ENCODE data around the gene SPON2.

SPON2 gene

GRCh38 chr4:1214101-1215095 is 42.0 kb upstream of the SPON2 start:
- Histone ChIP-seq H3K27me3 (ENCODE audit: control insufficient read depth in 5 of 5, insufficient read depth in 4 of 5, low read length in 5 of 5) (no peaks in the 10 kb centered on the region), H3K9me3 (ENCODE audit: control insufficient read depth in 5 of 5, low read length in 5 of 5) (no peaks in the 10 kb centered on the region), H3K27ac (ENCODE audit: low read depth, low read length) (no peak overlapping the region), H3K36me3 (ENCODE audit: control insufficient read depth in 5 of 5, insufficient read depth in 5 of 5, low read length in 5 of 5) (peaks cover 0 to 75% (median 59%) of the 10 kb centered on the region in 5 donors), H3K4me1 (ENCODE audit: control insufficient read depth in 5 of 5, insufficient read depth in 5 of 5, low read length in 5 of 5) (peaks cover 3 to 63% (median 45%) of the 10 kb centered on the region in 5 donors), H3K9ac (ENCODE audit: low read length in 5 of 5) (no peak overlapping the region), H3K4me3 (ENCODE audit: low read depth in 1 of 5, low read length in 5 of 5) (no peak overlapping the region)

- no peak overlapping the region for H3K27ac ChIP-seq (ENCODE audit: low read depth, low read length)
- no peaks in the 10 kb centered on the region for H3K9me3 ChIP-seq (ENCODE audit: control insufficient read depth in 5 of 5, low read length in 5 of 5)
- no peaks in the 10 kb centered on the region for H3K27me3 ChIP-seq (ENCODE audit: control insufficient read depth in 5 of 5, insufficient read depth in 4 of 5, low read length in 5 of 5)
- H3K4me3 ChIP-seq (ENCODE audit: low read depth in 1 of 5, low read length in 5 of 5) = no peak overlapping the region
- peaks cover 6 to 67% (median 52%) of the 10 kb centered on the region in 5 donors for H3K4me1 ChIP-seq (ENCODE audit: control insufficient read depth in 5 of 5, insufficient read depth in 5 of 5, low read length in 5 of 5)
- H3K36me3 ChIP-seq (ENCODE audit: control insufficient read depth in 5 of 5, insufficient read depth in 5 of 5, low read length in 5 of 5) = peaks cover 0 to 73% (median 59%) of the 10 kb centered on the region in 5 donors
- no peak overlapping the region for H3K9ac ChIP-seq (ENCODE audit: low read length in 5 of 5)
Measured at GRCh38 chr4:1213336-1213995, 41.1 kb upstream of the SPON2 start.

GRCh38 chr4:1212546-1213335 is 40.4 kb upstream of the SPON2 start:
- Histone ChIP-seq H3K36me3 (ENCODE audit: control insufficient read depth in 5 of 5, insufficient read depth in 5 of 5, low read length in 5 of 5) (peaks cover 0 to 70% (median 59%) of the 10 kb centered on the region in 5 donors), H3K4me3 (ENCODE audit: low read depth in 1 of 5, low read length in 5 of 5) (no peak overlapping the region), H3K4me1 (ENCODE audit: control insufficient read depth in 5 of 5, insufficient read depth in 5 of 5, low read length in 5 of 5) (peaks cover 8 to 74% (median 59%) of the 10 kb centered on the region in 5 donors), H3K9ac (ENCODE audit: low read length in 5 of 5) (no peak overlapping the region), H3K27me3 (ENCODE audit: control insufficient read depth in 5 of 5, insufficient read depth in 4 of 5, low read length in 5 of 5) (no peaks in the 10 kb centered on the region), H3K27ac (ENCODE audit: low read depth, low read length) (no peak overlapping the region), H3K9me3 (ENCODE audit: control insufficient read depth in 5 of 5, low read length in 5 of 5) (no peaks in the 10 kb centered on the region)

GRCh38 chr4:1211891-1212545 is 39.6 kb upstream of the SPON2 start:
- Histone ChIP-seq H3K4me1 (ENCODE audit: control insufficient read depth in 5 of 5, insufficient read depth in 5 of 5, low read length in 5 of 5) (peaks cover 8 to 75% (median 58%) of the 10 kb centered on the region in 5 donors), H3K9ac (ENCODE audit: low read length in 5 of 5) (no peak overlapping the region), H3K27me3 (ENCODE audit: control insufficient read depth in 5 of 5, insufficient read depth in 4 of 5, low read length in 5 of 5) (no peaks in the 10 kb centered on the region), H3K4me3 (ENCODE audit: low read depth in 1 of 5, low read length in 5 of 5) (no peak overlapping the region), H3K9me3 (ENCODE audit: control insufficient read depth in 5 of 5, low read length in 5 of 5) (no peaks in the 10 kb centered on the region), H3K27ac (ENCODE audit: low read depth, low read length) (no peak overlapping the region), H3K36me3 (ENCODE audit: control insufficient read depth in 5 of 5, insufficient read depth in 5 of 5, low read length in 5 of 5) (peaks cover 0 to 63% (median 57%) of the 10 kb centered on the region in 5 donors)

- Histone ChIP-seq H3K9ac (ENCODE audit: low read length in 5 of 5) (no peak overlapping the region), H3K36me3 (ENCODE audit: control insufficient read depth in 5 of 5, insufficient read depth in 5 of 5, low read length in 5 of 5) (peaks cover 0 to 57% (median 53%) of the 10 kb centered on the region in 5 donors), H3K27ac (ENCODE audit: low read depth, low read length) (peak overlapping the region; percentile 50), H3K4me3 (ENCODE audit: low read depth in 1 of 5, low read length in 5 of 5) (no peak overlapping the region), H3K4me1 (ENCODE audit: control insufficient read depth in 5 of 5, insufficient read depth in 5 of 5, low read length in 5 of 5) (peaks cover 8 to 73% (median 53%) of the 10 kb centered on the region in 5 donors), H3K27me3 (ENCODE audit: control insufficient read depth in 5 of 5, insufficient read depth in 4 of 5, low read length in 5 of 5) (no peaks in the 10 kb centered on the region), H3K9me3 (ENCODE audit: control insufficient read depth in 5 of 5, low read length in 5 of 5) (no peaks in the 10 kb centered on the region)
Measured at GRCh38 chr4:1211371-1211770, 39.0 kb upstream of the SPON2 start.

- Histone ChIP-seq H3K27me3 (ENCODE audit: control insufficient read depth in 5 of 5, insufficient read depth in 4 of 5, low read length in 5 of 5) (no peaks in the 10 kb centered on the region), H3K36me3 (ENCODE audit: control insufficient read depth in 5 of 5, insufficient read depth in 5 of 5, low read length in 5 of 5) (peaks cover 0 to 53% (median 49%) of the 10 kb centered on the region in 5 donors), H3K4me3 (ENCODE audit: low read depth in 1 of 5, low read length in 5 of 5) (no peak overlapping the region), H3K4me1 (ENCODE audit: control insufficient read depth in 5 of 5, insufficient read depth in 5 of 5, low read length in 5 of 5) (peaks cover 8 to 77% (median 53%) of the 10 kb centered on the region in 5 donors), H3K9me3 (ENCODE audit: control insufficient read depth in 5 of 5, low read length in 5 of 5) (no peaks in the 10 kb centered on the region), H3K27ac (ENCODE audit: low read depth, low read length) (peak overlapping the region; percentile 50), H3K9ac (ENCODE audit: low read length in 5 of 5) (no peak overlapping the region)
Measured at GRCh38 chr4:1210971-1211370, 38.6 kb upstream of the SPON2 start.

GRCh38 chr4:1210241-1210841 is 38.0 kb upstream of the SPON2 start:
- H3K9ac ChIP-seq (ENCODE audit: low read length in 5 of 5) = no peak overlapping the region
- H3K4me1 ChIP-seq (ENCODE audit: control insufficient read depth in 5 of 5, insufficient read depth in 5 of 5, low read length in 5 of 5) = peaks cover 8 to 80% (median 57%) of the 10 kb centered on the region in 5 donors
- peak overlapping the region; percentile 50 for H3K27ac ChIP-seq (ENCODE audit: low read depth, low read length)
- H3K36me3 ChIP-seq (ENCODE audit: control insufficient read depth in 5 of 5, insufficient read depth in 5 of 5, low read length in 5 of 5) = peaks cover 0 to 46% (median 43%) of the 10 kb centered on the region in 5 donors
- no peaks in the 10 kb centered on the region for H3K27me3 ChIP-seq (ENCODE audit: control insufficient read depth in 5 of 5, insufficient read depth in 4 of 5, low read length in 5 of 5)
- no peaks in the 10 kb centered on the region for H3K9me3 ChIP-seq (ENCODE audit: control insufficient read depth in 5 of 5, low read length in 5 of 5)
- H3K4me3 ChIP-seq (ENCODE audit: low read depth in 1 of 5, low read length in 5 of 5) = no peak overlapping the region

- H3K9ac ChIP-seq (ENCODE audit: low read length in 5 of 5) = no peak overlapping the region
- H3K27me3 ChIP-seq (ENCODE audit: control insufficient read depth in 5 of 5, insufficient read depth in 4 of 5, low read length in 5 of 5) = no peaks in the 10 kb centered on the region
- no peaks in the 10 kb centered on the region for H3K9me3 ChIP-seq (ENCODE audit: control insufficient read depth in 5 of 5, low read length in 5 of 5)
- H3K27ac ChIP-seq (ENCODE audit: low read depth, low read length) = peak overlapping the region; percentile 83
- H3K4me3 ChIP-seq (ENCODE audit: low read depth in 1 of 5, low read length in 5 of 5) = no peak overlapping the region
- peaks cover 8 to 80% (median 57%) of the 10 kb centered on the region in 5 donors for H3K4me1 ChIP-seq (ENCODE audit: control insufficient read depth in 5 of 5, insufficient read depth in 5 of 5, low read length in 5 of 5)
- peaks cover 0 to 41% (median 38%) of the 10 kb centered on the region in 5 donors for H3K36me3 ChIP-seq (ENCODE audit: control insufficient read depth in 5 of 5, insufficient read depth in 5 of 5, low read length in 5 of 5)
Measured at GRCh38 chr4:1209821-1210220, 37.4 kb upstream of the SPON2 start.
